DMS 273 treated with DMSO at 0.1 percent for 48 hours (cell line): ENCODE data around the gene SLC12A7.
"Not testable (repeated sequence)": the region's sequence is repeated elsewhere in the genome, so short reads cannot be mapped to it uniquely, and the experiment has no call there.

ENCODE experiments used
- DNase-seq: peaks from one replicate; lab custom pipeline; 2025; lab: John Stamatoyannopoulos, UW

The SLC12A7 gene

DNA sequence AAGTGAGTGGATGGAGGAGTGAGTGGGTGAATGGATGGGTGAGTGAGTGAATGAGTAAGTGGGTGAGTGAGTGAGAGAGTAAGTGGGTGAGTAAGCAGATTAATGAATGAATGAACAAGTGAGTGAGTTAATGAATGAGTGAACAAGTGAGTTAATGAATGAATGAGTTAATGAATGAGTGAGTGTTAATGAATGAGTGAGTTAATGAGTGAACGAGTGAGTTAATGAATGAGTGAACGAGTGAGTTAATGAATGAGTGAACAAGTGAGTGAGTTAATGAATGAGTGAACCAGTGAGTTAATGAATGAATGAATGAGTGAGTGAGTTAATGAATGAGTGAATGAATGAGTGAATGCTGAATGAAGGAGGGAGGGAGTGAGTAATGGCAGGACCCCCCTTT lies 76.9 kb downstream of the SLC12A7 start:
- no peak for DNase-seq

DNA sequence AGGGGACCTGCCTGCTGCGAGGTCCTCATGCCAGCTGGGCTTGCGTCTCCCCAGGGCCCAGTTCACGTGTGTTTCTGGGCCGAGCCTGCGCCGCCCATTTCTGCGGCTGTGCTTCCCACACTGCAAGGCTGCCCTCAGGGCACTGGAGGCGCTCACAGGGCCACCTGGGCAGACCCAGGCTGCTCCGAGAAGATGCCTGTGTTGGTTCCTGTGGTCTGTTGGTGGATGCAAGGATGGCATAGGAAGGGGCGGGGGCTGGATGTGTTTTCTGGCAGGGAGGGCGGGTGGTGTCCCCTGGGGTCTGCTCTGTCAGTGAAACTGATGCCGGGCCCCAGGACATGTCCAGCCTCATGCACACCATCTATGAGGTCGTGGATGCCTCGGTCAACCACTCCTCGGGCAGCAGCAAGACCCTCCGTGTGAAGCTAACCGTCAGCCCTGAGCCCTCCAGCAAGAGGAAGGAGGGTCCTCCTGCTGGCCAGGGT lies 77.4 kb downstream of the SLC12A7 start:
- no peak for DNase-seq

DNA sequence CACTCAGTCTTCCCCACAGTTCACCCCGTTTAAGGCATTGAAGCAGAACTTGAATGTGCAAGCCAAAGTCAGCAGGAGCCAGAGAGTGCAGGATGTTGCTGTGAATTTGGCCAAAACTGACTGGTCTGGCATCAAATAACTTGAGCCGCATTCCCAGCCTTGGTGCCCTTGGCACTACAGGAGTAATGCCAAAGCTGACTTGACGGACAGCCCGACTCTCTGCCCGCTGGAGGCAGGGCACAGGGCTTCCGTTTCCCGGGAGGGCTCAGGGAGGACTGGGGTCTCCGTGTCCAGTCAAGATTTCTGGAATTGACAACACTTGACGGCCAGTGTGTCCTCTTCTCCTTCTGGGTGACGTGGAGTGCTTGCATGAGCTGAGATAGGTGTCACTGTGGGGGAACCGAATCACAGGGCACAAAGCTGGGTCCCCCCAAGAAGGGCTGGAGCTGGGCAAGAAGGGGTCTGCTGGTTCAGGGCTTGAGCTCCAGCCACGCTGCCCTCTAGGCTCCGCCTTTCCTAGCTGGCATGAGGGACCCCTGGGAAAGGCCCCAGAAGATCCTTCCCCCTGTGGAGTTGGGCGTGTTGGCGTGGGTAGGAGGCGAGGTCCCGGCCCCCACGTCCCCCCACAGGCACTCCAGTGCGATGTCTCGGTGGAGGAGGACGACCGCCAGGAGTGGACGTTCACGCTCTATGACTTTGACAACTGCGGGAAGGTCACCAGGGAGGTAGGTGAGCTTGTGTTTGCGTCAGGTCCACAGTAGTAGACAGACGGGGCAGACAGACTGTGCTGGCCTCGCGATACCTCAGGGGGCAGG lies 78.0 kb downstream of the SLC12A7 start:
- no peak for DNase-seq

DNA sequence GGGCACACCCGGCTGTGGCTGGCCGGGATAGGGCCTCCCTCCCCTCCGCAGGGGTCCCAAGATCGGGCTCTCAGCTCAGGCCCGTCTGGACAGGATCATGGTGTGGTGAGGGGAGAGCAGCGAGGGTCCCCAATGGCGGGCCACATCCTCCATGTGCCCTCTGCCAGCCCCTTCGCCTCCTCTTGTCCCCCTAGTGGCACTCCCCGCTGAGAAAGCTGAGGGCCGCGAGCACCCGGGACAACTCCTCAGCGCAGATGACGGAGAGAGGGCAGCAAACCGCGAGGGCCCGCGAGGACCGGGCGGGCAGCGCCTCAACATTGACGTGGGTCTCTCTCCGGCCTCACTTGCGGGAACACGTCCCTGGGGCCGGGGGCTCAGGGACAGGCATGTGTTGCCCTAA lies 78.7 kb downstream of the SLC12A7 start:
- DNase-seq = no peak

DNA sequence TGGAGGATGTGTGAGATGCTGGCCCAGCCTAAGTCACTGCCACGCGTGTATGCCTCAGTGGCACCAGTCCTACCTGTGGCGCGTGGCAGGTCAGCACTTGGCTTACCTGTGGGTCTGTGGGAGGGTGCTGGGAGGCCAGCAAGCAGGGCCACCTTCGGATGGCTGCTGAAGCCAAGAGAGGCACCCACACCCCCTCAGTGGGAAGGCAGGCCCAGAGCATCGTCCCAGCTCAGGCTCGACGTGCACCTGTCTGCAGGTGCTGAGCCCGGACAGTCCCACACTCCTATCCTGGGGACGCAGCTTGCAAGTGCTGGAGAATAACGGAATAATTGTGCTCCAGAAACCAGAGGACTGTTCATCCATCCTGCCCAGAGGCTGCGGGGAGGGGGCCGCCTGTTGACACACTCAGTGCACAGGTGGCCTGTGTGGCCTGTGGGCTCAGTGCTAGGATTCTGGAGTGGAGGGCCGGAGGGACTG lies 79.3 kb downstream of the SLC12A7 start:
- no peak for DNase-seq

DNA sequence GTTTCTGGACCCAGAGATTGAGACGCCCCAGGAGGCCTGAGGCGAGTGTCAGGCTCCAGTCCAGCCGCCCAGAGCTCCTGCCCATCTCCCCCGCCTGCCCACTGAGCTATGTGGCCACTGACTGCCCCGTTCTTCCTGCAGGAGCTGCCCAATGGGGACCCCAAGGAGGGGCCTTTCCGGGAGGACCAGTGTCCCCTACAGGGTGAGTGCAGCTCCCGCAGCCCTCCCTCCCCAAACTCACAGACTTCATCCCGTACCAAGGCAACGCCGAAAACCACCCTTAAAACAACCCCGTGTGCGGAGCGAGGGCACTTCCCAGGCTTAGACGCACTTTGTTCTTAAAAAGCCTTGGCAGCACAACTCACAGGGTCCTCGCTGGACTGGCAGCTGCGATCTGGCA lies 79.9 kb downstream of the SLC12A7 start:
- no peak for DNase-seq

DNA sequence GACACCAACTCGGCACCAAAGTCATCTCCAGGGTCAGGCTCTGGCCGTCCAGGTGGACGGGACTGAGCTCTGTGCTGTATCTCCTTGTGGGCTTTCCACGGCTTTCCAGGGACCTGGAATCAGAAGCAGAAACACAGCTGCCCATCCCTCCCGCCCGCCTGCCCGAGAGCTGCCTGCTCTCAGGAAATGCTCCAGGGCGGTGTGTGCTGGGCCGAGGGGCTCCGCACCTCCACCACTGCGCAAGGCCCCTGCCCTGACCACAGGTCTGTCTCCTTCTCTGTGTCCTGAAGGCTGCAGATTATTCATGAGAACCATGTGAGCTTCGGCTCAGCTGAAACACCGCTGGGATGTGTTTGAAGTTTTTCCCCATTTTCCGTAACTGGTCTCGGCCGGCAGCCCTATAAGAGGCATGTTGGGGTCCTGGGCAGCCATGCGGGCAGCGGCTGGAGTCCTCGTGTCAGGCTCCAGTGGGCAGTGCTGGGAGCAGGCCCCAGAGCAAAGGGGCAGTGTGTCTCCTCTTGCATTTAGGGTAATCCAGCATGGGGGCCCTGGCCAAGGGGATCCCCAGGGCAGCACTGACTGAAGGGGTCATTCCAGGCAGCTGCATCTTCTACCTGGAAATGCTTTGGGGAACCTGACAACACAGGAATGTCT lies 80.4 kb downstream of the SLC12A7 start:
- DNase-seq = no peak

DNA sequence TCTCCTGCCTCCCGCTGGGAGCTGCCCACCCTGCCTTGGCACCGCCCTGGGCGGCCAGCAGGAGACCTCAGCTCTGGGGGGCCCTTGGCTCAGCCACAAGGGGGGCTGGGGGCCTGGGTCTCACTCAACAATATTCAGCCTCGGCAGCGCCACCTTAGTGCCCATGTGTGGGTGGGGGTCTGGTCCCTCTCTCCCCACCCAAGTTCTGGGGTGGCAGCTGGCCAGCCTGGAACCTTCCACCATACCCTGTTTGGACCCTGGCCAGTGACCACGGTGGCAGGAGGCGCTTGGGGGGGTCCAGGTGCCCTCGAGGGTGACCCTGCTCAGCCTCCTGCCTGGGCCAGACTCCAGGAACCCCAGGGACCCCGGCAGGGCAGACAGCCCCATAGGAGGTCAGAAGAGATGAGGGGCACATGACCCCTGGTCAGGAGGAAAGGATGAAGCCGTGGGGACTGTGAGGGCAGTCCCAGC lies 81.0 kb downstream of the SLC12A7 start:
- no peak for DNase-seq

DNA sequence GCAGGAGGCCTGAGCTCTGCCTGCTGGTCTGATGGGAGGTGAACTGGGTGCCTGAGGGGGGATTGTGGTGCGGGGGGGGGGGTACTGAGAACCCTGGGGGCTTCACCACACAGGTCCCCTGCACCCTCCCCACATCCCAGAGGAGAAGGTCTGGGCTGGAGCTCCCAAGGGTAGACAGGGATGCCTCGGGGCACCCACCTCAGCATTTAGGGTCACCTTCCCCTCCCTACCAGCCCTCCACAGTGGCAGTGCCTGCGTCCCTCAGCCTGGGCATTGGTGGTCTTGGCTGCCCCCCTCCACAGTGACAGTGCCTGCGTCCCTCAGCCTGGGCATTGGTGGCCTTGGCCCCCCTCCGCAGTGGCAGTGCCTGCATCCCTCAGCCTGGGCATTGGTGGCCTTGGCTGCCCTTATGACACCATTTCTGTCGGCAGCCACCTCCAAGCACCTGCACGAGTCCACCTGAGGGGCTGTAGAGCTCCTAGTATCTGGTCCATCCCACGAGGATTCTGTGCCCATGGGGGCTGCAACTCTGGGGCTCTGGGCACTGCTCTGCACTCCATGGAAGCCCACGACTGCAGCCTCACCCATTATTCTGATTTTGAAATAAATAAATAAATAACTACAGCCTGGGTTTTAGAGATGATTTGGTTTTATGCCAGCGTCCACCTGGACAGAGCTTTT lies 81.8 kb downstream of the SLC12A7 start:
- DNase-seq = no peak

DNA sequence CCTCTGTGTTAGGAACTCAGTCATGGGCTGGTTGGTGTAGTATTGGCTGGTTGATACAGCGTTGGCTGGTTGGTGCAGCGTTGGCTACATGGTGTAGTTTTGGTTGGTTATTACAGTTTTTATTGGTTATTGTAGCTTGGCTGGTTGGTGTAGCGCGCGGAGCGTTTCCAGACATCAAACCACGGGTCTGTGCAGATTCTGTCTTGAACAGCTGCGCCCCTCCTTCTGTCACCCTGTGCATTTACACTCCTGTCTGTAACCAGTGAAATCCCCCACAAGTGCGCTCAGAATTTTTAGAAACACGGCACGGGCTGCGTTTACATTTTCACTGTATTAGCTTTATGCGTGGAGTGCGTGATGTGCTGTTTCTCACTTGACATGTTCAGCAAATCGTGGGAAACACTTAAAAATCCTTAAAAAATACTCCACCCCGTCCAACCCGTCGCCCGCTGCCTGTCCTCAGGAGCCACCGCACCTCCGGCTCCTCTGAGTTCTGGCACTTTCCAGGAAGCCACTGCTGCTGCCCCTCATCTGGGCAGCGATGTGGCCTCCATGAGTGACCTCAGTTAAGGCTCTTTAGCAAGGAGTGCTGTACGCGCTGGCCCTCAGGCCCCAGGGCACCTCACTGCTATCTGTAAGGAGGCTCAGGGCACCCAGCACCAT lies 82.5 kb downstream of the SLC12A7 start:
- no peak for DNase-seq

DNA sequence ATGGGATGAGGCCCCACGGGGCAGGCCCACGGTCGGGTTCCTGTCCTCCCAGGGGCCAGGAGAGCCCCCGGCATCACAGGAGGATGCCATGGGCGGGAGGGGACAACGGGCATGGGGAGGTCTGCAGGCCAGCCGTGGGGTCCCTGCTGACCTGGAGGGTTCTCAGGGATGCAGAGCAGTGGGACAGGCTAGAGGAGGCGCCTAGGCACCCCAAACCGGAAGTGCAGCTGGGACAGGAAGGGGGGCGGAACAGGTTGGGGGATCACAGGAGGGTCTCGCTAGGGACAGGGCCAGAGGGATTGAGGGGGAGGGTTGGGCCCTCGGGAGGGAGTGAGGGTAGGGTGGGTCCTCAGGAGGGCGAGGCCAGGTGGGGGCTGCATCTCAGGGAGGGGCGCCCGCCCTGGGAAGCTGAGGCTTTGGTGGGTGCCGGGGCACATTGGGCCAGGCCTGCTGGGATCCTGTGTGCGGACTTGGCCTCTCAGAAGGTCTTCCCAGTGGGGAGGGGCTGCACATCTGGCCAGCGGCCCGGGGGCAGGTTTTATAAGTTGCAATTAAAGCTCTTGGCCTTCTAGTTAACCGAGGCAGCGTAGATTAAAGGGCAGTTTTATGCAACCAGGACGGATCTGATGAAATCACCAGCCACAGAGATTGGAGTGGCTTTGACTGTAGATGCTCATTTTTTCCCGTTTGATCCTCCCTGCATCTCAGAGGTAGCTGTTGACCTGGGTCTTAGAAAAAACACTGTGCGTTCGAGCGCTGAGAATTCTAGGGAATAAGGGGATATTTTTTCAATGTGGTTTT lies 83.2 kb downstream of the SLC12A7 start:
- no peak for DNase-seq

DNA sequence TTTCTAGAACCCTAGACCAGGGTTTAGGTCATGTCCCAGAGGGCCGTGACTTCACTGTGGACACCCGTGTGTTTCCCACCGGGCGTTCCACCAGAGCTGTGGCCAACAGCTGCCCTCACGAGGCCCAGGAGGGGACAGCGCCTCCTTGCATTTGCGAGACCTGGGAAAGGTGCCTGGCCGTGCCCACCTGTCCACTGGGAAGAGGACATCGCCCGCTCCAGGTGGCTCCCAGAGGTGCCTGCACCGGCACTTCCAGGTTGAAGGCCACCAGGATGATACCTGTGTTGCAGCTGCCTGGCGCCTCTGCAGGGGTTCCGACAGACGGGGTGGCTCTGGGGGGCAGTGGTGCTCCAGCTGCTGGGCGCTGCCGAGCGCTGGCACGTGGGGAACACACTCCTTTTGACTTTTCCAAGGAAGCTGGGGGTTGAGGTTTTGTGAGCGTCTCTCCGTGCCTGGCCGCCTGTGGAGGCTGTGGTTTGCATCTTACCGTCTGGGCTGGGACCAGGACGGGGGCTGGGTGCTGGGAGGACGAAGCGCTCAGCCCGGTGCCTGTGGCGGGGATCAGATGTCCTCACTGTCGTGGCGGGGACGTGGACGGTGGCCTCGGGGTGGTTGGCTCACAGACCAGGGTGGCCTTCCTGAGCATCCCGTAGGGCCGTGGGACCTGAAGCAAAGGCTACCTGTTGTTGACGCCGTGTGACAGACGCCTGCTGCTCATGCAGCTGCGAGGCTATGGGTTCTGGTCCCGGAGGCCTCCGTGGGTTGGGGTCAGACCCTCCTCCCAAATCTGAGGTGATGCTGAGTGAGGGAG lies 84.0 kb downstream of the SLC12A7 start:
- no peak for DNase-seq

DNA sequence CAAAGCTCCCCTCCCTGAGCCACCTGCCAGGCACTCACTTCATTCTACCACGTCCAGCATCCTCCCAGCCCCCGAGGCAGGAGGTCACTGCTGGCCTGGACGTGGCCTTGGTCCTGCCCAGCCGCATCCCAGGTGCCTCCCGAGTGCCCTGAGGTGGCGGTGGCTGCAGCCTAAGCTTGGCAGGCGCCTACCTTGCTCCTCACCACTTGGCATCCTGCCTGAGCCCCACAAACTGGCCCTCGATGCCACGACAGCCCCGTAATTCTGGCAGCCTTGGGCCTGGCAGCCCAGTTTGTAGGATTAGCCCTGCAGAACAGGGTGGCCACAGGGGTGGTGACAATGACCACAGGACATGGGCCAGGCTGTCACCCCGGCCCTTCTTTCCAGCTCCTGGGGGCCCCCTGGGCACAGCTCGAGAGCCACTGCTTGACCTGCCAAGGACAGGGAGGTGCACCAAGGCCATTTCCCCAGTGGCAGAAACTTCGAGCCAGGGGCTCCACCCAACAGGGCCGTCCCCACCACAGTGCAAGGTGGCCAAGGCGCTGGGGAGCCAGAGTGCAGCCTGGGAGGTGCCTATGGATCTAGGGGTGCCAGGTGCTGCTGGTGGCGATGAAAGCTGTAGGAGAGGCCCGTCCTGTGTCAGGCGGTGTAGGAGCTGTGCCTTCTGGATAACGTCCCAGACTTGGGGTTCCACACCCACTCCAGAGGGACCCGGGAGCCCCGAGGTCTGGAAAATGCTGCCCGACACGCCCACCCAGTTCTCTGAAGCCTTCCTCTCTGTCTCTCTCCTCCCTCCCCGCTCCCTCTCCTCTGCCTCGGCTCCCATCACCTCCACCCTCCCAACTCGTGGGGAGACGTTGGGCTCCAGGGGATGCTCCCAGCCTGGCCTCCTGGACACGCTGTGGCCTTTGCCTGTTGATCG lies 84.9 kb downstream of the SLC12A7 start:
- DNase-seq = no peak

DNA sequence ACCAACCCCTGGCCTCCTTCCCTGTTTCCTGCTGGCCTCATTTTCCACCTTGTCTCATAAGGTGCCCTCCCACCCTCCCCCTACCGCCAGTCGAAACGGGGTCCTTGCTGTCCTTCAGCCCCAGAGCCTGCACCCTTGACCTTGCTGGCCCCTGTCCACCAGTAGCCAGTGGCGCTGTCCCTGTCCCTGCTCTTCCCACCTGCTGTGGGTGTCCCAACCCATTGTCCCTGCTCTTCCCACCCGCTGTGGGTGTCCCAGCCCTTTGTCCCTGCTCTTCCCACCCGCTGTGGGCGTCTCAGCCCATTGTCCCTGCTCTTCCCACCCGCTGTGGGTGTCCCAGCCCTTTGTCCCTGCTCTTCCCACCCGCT lies 89.9 kb downstream of the SLC12A7 start:
- DNase-seq = not testable (repeated sequence)

DNA sequence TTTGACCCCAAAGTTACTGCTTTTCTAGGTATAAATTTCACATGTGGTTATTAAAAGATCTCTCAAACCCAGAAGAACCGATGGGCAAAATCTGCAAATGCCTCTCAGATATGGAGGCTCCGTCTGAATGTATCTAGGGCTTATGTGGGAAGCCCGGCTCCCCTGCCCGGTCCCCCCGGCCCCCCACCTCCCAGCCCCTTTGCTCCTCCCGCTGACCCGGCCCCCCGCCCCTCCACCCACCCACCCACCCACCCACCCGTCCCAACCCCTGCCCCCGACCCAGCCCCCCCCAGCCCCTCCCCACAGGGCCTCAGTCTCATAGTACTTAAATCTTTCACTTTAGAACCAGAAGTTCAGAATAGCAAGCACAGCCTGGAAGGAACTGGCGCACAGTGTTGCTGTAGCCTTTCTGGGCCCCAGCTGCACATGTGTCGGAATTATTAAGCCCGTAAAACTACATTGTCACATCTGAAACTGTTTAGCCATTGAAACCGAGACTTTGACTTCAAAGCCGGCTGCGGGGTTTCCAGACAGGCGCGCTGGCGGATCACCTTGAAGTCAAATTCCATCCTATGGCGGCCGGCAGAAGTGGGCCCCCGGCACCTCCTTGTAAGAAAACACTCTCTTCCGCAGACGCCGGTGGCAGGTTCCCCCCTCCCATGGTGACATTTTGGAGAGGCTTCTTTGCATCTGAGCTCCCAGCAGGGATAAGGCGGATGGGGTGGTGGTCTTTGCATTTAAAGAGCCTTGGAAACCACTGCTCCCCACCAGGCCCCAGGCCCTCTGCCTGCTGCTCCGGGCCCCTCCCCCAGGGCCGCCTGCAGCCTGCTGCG lies 90.5 kb downstream of the SLC12A7 start:
- no peak for DNase-seq

DNA sequence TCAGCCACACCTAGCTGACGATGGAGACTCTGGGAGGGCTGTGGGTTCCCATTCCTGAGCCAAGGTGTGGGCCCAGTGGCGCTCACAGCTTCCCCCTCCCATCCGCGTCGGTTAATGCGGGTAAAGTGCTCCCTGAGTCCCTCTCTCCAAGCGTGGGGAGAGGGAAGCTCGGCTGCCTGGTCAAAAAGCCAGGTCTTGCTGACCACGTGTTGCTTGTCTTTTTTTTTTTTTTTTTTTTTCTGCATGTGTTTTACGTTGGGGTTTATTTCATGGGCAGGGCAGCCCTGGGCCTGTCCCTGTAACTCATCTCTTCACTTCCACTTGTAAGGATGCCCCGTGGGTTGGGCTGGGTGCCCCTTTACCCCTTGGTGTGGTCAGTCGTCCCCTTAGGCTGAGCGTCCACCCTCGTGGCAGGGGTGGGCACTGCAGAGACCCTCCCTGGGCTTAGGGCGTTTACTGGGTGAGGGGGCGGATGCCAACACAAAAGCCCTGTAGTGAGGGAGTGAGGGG lies 91.4 kb downstream of the SLC12A7 start:
- DNase-seq = no peak

DNA sequence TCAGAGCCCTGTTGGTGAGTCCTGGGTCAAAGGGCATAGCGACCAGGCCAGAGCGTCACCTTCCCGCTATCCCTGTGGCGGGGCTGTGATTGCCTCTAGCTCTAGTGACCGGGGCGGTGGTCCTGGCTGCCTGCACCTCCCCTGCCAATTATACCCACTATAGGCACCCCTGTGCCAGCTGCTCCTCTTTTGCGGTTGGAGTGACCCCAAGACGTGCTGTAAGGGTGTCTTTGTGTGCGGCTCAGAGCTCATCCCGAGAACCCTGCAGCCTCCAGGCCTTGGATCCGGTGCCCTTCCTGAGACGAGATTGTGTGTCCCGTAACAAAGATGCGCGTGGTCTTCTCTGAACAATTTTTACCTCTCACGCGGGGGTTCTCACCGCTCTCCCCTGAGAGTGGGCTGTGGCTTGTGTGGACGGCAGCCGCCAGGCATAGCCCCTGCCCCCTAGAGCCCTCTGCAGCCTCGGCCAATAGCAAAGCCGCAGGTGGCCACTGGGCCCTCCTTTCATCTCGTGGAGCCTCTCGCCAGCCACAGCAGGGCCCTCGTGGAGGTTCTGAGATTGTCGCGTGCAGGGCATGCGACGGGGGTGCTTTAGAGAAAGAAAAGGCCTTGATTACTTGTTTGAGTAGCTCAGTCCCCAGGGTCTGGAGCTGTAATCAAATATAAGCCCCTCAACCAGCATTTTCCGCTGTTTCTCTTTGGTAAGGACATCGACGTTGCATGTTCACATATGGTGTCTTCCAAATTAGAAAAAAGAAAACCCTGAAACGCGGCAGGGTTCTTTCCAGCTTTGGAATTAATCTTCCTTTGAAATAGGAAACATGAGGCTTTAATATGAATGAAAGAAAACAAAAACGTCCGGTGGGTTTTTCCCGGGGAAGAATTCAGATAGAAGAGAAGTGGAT lies 92.6 kb downstream of the SLC12A7 start:
- DNase-seq = no peak
